GM10248 (cell line): ENCODE results near the gene AMBRA1.

ENCODE experiments used
- CTCF ChIA-PET: fragments of 300-600 bp; sonication (Branson Sonifier 250); formaldehyde crosslinking; extraction: SDS; loops from one replicate; lab custom pipeline; 2021; ENCODE audit warnings: antibody characterized with exemption; lab: Yijun Ruan, JAX
- POLR2A ChIA-PET: fragments of 350-650 bp; sonication (Branson Sonifier 250); formaldehyde crosslinking; extraction: SDS; loops from one replicate; lab custom pipeline; 2020; ENCODE audit warnings: antibody characterized with exemption; lab: Yijun Ruan, JAX
- DNase-seq: peaks from one replicate; pipeline ENCODE4 v3.0.0; 2012; ENCODE audit errors: extremely low spot score
- CTCF ChIP-seq: IDR thresholded peaks from 2 replicates; pipeline ENCODE4 v1.5.1; 2012; ENCODE audit warnings: mild to moderate bottlenecking, low read depth; ENCODE audit errors: extremely low read depth, missing control alignments, control extremely low read depth

Gene AMBRA1

DNA sequence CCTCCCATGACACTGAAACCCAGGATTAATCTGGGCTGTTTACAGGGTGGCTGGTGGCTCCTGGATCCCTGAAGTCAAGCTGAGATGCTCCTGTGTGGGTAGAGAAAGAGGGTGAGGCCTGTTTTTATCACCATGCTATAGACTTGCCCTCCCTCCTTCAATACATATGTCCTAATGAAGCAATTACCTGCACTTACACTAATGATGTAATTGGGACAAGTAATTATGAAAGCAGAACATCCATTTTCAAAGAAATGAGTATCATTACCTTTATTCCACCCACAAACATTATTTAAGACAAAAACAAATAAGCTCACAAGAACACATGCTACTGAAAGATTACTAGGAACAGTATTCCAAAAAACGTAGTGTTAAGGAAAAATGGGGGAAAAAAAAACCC lies 138.0 kb downstream of the AMBRA1 start:
- no peak for TF ChIP-seq CTCF
- POLR2A ChIA-PET, result no interaction called here

DNA sequence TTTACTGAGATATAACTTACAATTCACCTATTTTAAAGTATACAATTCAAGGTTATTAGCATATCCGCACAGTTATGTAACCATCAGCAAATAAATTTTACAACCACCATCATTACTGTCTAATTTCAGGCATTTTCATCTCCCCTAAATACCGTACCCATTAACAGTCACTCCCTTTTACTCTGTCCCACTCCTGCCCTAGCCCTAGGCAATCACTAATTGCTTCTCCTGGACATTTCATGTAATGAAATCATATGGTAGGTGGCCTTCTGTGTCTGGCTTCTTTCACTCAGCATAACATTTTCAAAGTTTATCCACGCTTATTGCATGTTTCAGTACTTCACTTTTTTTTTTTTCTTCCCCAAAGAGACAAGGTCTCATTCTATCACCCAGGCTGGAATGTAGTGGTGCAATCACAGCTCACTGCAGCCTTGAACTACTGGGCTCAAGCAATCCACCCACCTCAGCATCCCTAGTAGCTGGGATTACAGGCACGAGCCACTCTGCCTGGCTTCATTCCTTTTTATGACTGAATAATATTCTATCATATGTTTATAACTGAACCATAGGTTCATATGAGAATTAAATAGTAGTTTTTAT lies 140.8 kb downstream of the AMBRA1 start:
- POLR2A ChIA-PET, result no interaction called here
- CTCF ChIA-PET, result interaction anchor here (1.3 to 3.7 kb wide), 4 partner anchors 17 to 76 kb away, joined by 3 to 16 read pairs (median 10); no protein-coding TSS in a partner anchor
- no peak for DNase-seq
- no peak for TF ChIP-seq CTCF

More for the DNA sequence above, 138.0 kb downstream of the AMBRA1 start:
- CTCF ChIA-PET, result interaction anchor here (3.0 kb wide), 1 partner anchor 10 kb away, joined by 13 read pairs; no protein-coding TSS in a partner anchor
- DNase-seq, result no peak

DNA sequence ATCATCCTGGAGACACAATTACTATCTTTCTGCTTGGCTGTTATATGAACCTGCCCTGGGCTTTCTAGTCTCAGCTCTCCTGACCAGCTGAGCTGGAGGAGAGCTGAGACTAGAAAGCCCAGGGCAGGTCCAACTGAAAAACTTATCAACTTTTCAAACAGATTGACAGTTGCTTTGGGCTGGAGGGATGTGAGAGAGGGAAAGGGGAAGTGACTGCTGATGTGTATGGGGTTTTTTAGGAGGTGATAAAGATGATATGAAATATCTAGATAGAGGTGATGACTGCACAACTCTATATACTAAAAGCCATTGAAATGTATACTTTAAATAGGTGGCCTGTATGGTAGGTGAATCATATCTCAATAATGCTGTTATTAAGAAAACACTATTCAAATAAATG lies 142.1 kb downstream of the AMBRA1 start:
- no peak for TF ChIP-seq CTCF
- POLR2A ChIA-PET, result no interaction called here

GRCh38 chr11:46450846-46451477 lies 142.9 kb downstream of the AMBRA1 start:
- ChIA-PET POLR2A (no interaction called here), CTCF (interaction anchor here (0.9 to 3.7 kb wide), 10 partner anchors 9 to 78 kb away, joined by 3 to 16 read pairs (median 4); no protein-coding TSS in a partner anchor)
- no peak for TF ChIP-seq CTCF
- no peak for DNase-seq

More for the DNA sequence above, 142.1 kb downstream of the AMBRA1 start:
- CTCF ChIA-PET, result interaction anchor here (0.9 to 3.7 kb wide), 8 partner anchors 8 to 77 kb away, joined by 3 to 16 read pairs (median 4); no protein-coding TSS in a partner anchor
- DNase-seq, result no peak

GRCh38 chr11:46447544-46447943 lies 146.3 kb downstream of the AMBRA1 start:
- no peak for DNase-seq
- CTCF ChIA-PET, result interaction anchor here (2.5 to 2.9 kb wide), 2 partner anchors 10 to 82 kb away, joined by 13 to 14 read pairs; no protein-coding TSS in a partner anchor
- POLR2A ChIA-PET, result no interaction called here
- TF ChIP-seq CTCF, result no peak

- ChIA-PET CTCF (interaction anchor here (0.9 to 2.9 kb wide), 15 partner anchors 9 to 707 kb away, joined by 3 to 14 read pairs (median 4); no protein-coding TSS in a partner anchor), POLR2A (no interaction called here)
- DNase-seq, result no peak
- TF ChIP-seq CTCF, result peak; percentile 38
Measured at GRCh38 chr11:46445920-46446771, 147.7 kb downstream of the AMBRA1 start.
